NCI-H748 treated with DMSO at 0.1 percent for 48 hours (cell line): ENCODE results near the gene CABP7.
"Not testable (repeated sequence)": the region's sequence is repeated elsewhere in the genome, so short reads cannot be mapped to it uniquely, and the experiment has no call there.

Source experiments
- DNase-seq: peaks from one replicate; lab custom pipeline; 2025; lab: John Stamatoyannopoulos, UW

CABP7 gene

DNA sequence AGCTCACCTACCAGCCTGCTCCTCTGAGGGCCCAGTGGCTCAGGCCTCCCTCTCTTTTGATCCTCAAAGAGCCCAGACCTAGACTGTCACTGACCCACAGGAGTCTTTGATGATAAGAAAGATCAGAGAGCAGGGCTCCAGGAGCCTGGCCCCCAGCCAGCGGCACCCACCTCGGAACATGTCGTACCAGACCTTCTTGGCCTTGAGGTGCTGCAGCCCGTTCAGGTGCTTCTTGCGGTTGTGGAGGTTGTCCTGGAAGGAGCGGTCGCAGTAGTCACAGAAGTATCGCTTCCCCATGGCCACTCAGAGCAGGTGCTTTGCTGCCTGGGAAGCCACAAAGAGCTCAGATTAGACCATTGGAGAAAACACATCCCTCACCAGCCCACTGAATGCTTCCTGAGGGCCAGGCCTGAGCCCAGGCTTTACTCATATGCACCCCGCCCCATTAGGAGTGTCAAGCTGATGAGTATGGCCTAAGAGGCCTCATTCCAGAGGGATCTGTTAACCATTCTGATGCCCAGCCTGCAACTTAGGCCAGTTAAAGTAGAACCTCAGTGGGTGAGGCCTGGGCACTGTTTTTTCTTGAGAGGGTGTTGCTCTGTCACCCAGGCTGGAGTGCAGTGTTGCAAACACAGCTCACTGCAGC, 28.6 kb downstream of the CABP7 start:
- no peak for DNase-seq

DNA sequence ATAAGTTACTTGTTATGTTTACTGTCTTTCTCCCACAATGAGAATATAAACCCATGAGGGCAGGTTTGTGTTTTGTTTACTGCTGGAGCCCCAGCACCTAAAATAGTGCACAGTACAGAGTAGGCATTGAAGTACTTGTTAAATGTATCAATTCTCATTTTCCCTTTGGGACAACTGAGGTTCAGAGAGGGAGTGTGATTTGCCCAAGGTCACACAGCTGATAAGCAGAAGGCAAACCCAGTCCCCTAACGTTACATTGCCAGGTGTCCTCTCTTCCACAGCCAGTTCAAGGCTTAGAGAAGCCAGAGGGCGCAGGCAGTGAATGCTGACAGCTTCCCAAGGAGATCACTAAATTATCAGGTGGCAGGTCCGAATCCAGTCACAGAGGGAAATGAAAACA, 30.2 kb downstream of the CABP7 start:
- no peak for DNase-seq

DNA sequence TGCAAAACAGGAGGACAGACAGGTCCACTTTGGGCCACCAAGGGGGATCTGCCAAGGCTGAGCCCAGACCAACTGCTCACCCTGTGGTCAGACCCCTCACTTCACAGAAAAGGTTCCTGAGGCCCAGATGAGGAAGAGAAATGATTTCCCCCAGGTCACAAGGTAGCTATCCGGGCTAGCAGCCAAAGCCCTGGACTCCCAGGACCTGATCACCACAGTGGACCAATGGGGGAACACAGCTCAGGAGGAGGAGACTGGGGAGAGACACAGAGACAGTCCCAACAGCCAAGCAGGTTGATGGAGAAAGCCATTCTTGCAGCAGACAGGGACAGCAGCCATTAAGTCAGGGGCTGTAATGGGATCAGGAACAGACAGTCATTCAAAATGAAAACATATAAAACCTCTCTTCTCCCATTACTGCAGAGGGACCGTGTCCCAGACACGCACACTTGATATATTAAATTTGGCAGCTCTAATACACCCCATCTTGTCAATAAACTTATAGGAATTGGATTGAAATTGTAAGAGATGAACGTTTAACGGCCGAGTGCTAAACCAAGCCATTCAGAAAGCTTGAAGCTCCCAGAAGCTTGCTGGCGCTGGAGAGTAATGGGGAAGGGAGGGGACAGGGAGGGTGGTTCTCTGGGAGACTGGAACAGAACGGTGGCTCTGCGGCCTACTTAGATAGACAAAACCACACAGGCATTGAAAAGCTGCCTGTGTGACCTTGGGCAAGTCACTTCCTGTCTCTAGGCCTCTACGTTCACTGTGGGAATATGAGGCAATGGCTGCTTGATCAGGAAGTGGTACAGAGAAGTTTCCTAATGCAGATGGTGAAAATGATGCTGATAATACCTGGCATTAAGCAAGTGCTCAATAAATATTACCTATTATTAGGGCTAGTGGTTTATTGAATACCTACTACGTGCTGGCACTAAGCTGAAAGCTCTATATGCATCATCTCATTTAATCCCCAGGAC, 31.0 kb downstream of the CABP7 start:
- no peak for DNase-seq

DNA sequence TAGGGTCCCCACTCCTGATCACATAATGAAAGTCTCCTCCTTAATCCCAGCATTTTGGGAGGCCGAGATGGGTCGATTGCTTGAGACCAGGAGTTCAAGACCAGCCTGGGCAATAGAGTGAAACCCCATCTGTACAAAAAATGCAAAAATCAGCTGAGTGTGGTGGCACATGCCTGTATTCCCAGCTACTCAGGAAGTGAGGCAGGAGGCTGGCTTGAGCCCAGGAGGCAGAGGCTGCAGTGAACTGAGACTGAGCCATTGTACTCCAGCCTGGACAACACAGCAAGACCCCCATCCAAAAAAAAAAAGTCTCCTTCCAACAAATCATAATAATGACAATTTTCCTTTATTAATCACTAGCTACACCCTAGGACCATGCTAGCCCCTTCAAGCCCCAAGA, 31.9 kb downstream of the CABP7 start:
- DNase-seq = no peak

GRCh38 chr22:29753808-29754657, 34.2 kb downstream of the CABP7 start:
- no peak for DNase-seq

GRCh38 chr22:29754658-29755395, 35.0 kb downstream of the CABP7 start:
- DNase-seq = not testable (repeated sequence)

DNA sequence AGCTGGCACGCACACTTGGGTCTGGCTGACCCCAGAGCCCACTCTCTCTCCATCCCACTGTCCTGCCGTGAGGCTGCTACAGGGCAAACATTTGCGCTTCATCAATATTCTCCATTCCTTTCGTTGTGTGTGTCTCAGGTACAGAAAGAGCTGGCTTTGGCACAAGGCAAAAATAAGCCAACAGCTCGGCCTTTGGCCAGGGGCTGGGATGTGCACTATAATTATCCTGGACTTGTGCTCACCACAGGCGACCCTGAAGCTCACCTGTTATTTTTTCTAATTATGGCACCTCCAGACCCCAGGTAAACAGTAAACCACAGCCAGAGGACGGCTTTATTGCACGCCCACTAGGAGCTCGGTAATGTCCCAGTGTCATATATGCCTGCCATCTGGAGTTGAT, 36.1 kb downstream of the CABP7 start:
- DNase-seq = no peak

DNA sequence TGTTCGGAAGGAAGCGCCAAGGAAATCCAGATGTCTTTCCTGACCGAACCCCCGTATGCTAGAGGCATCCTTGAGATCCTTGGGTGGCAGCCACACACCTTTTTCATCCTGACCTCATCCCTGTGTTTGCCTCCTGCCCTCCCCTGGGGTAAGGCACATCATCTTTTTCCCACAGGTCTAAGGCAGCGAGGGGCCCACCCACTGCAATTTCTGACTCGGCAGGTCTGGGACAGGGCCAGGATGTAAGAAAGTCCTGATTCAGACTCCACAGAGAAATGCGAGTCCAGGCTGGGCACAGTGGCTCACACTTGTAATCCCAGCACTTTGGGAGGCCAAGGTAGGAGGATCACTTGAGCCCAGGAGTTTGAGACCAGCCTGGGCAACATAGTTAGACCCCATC, 36.5 kb downstream of the CABP7 start:
- no peak for DNase-seq

- DNase-seq = no peak
These were observed 37.3 kb downstream of the CABP7 start for GRCh38 chr22:29757096-29757495.

GRCh38 chr22:29758068-29758622, 38.3 kb downstream of the CABP7 start:
- no peak for DNase-seq

DNA sequence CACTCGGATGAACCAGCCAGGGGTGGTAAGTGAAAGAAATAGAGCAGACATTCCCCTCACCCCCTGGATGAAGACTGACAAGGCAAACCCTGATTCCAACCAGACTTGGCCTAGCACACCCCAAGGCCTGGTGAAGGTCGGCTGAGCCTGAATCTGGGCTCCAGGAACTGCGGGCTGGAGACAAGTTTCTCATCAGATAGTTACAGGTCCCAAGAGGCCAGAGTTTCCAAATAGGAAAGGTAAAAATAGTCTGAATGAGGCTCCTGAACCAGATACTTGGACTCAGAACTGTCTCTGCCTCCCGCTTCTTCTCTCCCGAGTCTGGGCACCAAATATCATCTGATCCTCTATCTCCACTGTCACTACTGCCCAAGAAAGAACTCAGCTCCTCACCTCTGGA, 39.2 kb downstream of the CABP7 start:
- DNase-seq = no peak

DNA sequence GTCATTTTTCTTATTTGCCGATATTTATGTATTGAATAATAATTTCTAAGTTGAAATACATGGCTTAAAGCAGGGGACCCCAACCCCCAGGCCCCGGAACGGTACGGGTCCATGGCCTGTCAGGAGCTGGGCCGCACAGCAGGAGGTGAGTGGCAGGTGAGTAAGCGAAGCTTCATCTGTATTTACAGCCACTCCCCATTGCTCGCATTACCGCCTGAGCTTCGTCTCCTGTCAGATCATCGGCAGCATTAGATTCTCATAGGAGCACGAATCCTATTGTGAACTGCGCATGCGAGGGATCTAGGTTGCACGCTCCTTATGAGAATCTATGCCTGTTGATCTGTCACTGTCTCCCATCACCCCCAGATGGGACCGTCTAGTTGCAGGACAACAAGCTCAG, 42.5 kb downstream of the CABP7 start:
- DNase-seq = peak; percentile 30

- DNase-seq = no peak
These were observed 46.3 kb downstream of the CABP7 start for GRCh38 chr22:29765905-29766631.

DNA sequence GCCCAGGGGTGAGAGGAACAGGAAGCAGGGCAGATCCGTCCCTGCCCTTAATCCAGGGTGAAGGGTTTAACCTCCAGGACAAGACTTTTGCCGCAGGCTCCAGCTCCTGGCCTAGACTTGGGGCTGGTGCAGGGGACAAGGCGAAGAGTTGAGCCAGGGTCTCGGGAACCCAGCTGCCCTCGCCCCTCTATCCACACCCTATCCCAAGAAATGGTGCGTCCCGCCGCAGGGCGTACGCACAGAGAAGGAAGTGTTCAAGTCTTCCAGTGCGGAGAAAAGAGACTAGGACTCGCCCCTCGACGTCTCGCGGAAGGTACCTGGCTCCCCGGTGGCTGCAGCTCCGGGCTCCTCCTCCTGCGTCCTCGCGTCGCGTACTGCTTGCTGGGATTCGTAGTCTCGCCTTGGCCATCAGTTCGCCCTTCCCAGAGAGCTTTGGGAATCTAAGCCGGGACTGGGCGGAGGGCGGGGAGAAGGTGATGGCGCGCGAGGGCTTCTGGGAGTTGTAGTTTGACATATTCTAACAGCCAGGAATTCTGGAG, 46.9 kb downstream of the CABP7 start, which contains the start of gene ZMAT5:
TSS of gene ZMAT5 (minus strand) at position 376 of the 539 bp plus-strand sequence. CDS start 18,463 bp downstream, outside the sequence.
- peak; percentile 85 for DNase-seq

GRCh38 chr22:29767171-29768051, 47.6 kb downstream of the CABP7 start, which contains the start of gene UQCR10:
UQCR10 (plus strand) TSS chr22:29767369; CDS start chr22:29767399, 30 bp downstream.
- DNase-seq = peak; percentile 85

DNA sequence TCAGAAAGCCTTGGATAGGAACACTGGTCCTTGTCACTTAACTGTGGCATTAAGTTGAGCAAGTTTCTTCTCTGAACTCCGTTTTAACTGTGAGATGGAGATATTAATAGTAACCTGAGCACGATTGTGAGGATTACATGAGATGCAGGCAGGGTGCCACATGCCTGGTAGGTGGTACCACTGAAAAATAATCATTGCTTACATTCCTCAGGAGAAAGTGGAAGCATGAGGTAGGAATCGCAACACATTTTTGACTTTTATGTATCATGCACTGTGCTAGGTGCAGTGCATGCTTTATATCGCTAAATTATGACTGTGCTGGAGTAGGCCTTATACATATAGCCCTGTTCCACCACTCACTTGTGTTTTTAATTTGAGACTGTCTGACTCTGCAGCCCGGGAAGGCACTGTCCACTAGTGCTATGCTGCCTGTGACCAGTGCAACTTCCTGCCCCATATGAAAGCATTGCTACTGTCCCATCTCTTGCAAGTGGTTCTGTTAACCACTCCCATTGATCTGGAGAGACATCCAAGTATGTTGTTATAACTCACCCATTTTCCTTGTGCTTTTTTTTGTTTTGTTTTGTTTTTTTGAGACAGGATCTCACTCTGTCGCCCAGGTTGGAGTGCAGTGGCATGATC, 48.4 kb downstream of the CABP7 start:
- no peak for DNase-seq

DNA sequence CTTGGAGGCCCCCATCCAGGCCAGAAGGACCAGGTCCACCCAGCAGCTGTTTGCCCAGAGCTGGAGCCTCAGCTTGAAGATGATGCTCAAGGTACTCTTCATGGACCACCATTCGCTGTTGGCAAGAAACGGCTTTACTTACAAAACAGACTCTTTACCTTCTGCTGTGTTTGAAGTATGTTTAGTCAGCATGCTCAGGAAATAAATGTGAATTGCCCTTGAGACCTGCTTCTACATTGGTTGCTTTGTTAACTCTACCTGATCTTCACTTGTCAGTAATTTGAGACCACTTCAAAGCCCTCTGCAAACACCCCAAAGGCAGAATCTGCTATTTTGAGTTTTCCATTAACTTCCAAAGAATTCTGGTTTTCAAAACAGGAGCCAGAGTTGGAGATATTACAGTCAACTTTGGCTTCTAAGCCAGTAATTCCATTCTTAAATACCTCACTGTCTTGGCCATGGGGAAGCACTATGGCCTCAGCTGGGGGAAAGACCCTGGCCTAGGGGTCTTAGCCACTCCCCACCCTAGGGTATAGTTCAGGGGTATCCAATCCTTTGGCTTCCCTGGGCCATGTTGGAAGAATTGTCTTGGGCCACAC, 50.0 kb downstream of the CABP7 start:
- no peak for DNase-seq

- DNase-seq = no peak
These were observed 52.4 kb downstream of the CABP7 start for GRCh38 chr22:29772170-29772641.
